ENCODE results near the gene PREX1.
A peak's percentile ranks its signal among the peaks of the same experiment; 100 is the strongest.
"Not testable (repeated sequence)": the region's sequence is repeated elsewhere in the genome, so short reads cannot be mapped to it uniquely, and the experiment has no call there.

Gene PREX1

DNA sequence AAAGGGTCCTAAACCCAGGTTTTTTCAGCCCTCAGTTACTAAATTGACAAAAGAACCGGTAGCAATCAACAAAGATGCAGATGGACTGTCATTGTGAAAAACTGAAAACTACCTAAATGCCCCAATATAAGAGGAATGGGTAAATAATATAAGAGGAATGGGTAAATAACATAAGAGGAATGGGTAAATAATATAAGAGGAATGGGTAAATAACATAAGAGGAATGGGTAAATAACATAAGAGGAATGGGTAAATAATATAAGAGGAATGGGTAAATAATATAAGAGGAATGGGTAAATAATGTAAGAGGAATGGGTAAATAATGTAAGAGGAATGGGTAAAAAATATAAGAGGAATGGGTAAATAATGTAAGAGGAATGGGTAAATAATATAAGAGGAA lies 15.7 kb downstream of the PREX1 start:
- not testable (repeated sequence) for DNase-seq (ENCODE audit: low spot score)

DNA sequence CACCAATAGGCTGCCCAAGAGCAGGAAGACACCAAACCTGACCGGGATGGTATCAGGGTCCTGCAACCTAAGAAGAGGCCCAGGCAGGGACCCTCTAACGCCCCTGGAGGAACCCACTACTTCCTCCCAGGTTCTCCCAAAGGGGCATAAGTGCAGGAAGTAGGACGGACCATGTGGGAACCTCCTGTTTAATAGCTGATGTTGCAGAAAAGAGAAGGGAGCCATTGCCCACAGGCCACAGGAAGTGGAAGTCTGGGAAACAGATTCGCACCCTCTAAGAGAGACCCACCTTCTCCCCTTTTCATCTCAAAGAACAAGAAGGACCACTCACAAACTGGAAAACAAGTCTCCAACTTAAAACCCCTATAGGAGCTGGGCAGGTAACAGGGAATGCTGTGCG lies 18.1 kb downstream of the PREX1 start:
- no peak for DNase-seq (ENCODE audit: low spot score)

DNA sequence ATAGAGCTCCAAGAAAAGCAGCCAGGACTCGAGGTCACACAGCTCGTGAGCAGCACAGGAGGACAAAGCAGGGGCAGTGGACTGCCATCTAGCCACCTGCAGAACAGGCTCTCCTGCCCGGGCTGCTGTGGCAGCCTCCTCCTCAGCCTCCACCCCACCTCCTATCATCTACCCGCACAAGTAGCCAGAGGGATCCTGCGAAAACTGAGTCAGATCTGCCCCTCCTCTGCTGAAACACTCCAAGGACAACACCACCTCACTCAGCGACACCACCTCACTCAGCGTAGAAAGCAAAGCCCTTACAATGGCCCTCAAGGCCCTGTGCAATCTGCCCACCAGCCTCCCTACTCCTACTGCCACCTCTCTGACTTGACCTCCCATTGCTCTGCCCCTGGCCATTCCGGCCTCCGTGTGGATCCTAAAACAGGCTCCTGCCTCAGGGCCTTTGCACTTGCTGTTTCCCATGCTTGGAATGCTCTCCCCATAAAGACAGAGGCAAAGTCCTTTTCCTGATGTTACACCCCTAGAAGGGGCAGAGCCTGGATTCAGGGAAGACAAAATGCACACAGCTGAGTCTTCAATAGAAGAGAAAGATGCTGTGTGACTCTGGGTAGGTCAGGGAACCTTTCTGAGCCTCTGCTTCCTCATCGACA lies 19.3 kb downstream of the PREX1 start:
- no peak for DNase-seq (ENCODE audit: low spot score)

DNA sequence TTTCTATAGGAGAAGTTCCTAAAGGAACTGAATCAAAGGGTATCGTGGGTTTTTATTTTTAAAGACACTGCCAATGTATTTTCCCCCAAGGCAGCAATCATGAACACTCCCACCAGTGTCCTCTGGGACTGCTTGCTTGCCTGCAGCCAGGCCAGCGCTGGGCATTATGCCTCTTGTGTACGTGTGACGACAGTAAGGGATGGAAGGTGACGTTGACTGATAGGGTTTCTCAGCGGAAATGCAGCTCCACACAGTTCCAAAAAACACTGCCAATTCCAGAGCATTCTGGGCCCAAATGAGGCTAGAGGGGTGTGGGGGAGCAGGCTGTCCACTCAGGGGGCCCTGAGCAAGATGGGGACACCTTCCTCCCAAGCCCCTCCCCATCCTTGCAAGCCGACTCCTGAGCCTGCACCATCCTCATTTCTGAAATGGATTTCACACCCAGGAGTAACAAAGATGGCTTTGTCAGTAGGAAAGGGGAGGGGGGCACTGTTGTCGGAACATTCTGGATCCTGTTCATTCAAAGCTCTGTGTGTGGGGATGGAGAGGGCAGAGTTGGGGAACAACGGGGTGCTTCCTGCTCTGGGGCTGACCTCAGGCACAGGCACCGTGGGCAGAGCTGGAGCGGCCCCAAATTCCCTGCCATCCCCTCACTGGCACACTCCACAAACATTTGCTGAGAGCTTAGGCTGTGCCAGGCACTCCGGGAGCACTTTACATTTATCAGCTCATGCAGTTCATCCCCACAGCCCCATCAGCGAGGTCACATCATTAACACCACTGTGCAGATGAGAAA lies 20.0 kb downstream of the PREX1 start:
- no peak for DNase-seq (ENCODE audit: low spot score)

DNA sequence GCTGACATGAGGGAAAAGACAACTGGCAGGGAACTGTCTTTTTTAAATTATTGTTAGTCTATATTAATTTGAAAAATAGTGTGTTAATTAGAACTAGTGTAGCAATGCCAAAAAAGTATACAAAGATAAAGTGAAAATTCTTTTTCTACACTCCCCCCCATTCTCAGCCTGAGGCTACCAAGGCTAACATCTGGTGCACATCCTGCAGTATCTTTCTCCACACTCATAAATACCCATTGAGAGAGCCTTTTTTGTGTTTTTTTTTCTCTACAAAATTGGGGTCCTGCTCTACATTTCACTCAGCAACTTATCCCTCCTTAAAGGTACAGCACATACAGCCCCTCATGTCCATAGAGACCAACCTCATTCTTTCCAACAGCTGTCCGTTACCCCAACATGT lies 20.7 kb downstream of the PREX1 start:
- no peak for DNase-seq (ENCODE audit: low spot score)

DNA sequence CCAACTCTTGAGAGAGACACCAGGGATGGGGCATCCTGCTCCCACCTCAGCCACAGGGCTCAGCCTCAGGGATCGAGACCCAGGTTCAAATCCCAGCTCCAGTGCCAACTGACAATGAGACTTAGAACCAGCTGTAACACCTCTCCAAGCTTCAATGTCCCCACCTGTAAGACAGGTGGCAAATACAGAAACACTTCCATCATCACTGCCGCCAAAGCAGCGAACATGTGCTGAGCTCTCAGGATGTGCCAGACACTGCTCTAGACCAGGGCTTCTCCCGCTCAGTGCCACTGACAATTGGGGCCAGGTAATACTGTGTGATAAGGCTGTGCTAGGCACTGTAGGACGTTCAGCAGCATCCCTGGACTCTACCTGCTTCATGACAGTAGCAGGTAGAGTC lies 22.1 kb downstream of the PREX1 start:
- no peak for DNase-seq (ENCODE audit: low spot score)

DNA sequence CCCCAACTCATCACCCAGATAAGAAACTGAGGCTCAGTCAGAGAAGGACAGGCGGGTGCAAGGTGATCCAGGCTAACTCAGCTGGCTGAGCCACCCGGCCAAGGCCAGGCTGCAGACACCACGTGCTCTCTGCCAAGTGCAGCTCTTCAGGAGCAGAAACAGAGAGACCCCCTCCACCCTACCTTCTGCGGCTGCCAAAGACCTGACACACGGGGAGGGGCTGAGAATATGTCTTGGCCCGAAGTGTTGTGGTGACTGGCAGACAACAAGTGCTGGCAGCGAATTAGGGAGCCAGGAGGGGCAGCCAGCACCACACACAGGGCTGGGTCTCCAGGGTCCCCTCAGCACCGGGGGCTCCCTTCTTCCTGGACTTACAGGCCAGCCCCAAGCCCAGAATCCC lies 22.5 kb downstream of the PREX1 start:
- no peak for DNase-seq (ENCODE audit: low spot score)

DNA sequence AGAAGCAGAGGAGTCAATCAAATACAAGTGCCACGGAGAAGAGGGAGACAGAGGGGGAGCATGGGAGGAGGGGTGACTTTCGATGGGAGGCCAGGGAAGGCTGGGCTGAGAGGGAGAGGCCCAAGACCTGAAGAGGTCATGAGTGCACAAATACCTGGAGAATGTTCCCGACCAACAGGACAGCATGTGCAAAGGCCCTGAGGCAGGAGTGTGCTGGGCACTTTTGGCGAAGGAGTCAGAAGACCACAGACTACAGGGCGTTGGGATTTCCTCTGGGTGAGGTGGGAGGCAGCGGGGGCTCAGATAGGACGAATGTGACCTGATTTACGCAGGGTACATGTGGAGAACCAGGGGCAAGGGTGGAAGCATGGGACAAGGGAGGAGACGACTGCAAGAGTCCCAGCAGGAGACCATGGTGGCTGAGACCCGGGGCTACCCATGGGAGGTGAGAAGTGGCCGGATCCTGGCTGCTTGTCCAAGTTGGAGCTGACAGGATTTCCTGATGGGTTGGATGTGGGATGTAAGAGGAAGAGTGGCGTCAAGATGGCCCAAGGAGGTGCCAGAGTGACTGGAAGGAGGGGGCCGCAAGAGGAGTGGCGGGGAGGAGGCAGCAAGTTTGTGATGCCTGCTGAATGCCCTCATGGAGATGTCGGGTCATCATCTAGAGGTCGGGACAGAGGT lies 23.4 kb downstream of the PREX1 start:
- DNase-seq (ENCODE audit: low spot score) = peak; percentile 84

DNA sequence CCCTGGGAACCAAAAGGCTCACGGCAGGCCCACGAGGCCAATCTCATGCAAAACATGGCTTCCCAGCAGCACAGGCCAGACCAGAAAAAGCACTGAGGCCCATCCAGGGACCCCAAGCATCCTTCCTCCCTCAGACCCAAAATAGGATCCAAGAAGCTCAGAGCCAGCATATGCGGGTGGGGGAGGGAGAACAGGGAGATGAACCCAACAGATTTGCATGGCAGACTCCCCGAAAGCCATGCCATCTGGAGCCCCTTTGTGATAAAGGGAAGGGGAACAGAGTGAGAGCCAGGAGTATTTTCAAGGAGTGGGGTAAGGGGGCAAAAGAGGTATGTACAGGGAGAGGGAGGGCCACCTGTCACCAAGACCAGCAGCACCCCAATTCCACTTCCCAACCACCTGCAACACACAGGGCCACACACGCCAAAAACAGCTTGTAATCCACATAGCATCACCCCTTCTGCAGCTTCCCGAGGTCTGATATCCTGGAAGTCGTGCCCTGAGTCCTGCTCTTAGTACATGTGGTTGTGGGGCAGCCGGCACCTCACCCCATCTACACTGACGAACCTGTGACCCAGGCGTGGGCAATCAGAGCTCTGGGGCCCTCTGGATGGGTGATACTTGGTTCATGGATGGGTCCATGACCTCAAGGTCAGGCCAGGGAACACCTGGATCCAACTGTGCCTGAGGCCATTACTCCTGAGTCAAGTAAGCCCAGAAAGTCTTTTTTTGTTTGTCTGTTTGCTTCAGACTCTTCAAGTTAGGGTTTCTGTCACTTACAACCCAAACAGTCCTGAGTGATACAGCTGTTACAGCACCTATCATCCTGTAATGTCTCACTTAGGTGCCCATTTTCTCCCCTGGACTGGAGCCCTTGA lies 24.4 kb downstream of the PREX1 start:
- no peak for DNase-seq (ENCODE audit: low spot score)

DNA sequence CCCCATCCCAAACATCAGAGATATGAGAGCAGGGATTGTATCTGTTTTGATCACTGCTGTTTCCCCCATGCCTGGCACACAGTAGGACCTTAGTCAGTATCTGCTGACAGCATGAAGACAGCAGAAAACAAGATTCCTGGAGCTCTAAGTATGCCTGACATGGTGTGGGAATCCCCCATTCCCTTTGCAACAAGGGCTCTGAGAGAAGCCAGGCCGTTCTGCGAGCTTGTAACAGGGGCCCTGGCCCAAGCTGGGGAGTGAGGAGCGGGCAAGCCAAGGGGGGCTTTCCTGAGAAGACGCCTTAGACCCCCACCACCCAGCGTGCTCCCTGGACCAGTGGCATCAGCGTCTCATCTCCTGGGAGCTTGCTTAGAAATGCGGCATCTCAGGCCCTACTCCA lies 25.2 kb downstream of the PREX1 start:
- no peak for DNase-seq (ENCODE audit: low spot score)

DNA sequence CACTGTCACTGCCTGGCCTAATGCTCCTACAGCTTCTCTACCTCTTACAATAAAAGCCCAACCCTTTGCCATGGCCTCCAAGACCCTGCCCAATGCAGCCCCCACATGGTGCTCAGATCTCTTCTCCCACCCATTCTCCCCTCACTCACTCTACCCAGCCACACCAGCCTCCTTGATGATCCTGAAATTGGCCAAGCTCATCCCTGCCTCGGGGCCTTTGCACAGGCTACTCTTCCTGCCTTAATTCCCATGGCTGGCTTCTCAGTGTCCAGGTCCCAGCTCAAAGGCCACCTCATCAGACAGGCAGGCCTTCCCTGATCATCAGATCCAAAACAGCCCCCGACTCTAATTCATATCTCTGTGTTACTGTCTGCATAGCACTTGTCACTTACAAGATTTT lies 25.6 kb downstream of the PREX1 start:
- DNase-seq (ENCODE audit: low spot score) = no peak

DNA sequence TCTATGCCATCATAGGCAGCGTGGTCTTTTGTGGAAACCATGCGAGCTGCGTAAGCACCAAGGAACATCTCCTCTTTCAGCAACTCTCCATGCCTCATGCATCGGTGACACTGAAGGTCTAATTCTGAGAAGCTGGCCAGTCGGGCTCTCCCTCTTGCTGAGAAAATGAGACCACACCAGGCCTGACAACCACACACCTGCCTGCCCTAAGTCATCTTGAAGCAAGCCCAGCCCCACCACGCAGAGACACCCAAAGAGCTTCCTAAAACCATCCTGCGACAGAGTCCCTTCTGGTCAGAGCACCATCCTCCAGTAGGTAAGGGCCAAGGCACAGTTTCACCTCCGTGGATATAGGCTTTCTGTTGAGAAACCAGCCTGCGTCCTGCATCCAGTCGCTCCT lies 26.6 kb downstream of the PREX1 start:
- no peak for DNase-seq (ENCODE audit: low spot score)

DNA sequence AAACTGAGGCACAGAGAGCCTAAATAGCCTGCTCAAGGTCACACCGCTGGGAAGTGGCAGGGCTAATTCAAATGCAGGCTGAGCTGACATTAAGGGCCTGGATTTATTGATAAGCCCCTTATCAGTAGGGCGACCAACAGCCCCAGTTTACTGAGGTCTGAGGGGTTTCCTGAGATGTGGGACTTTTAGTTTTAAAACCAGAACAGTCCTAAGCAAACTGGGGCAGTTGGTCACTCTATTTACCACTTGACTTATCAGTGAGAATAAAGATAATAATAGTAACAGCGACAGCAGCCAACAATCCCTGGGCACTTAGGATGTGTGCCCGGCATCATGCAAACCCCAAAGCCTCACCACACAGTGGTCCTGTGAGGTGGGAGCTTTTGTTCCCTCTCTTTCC lies 27.6 kb downstream of the PREX1 start:
- no peak for DNase-seq (ENCODE audit: low spot score)

DNA sequence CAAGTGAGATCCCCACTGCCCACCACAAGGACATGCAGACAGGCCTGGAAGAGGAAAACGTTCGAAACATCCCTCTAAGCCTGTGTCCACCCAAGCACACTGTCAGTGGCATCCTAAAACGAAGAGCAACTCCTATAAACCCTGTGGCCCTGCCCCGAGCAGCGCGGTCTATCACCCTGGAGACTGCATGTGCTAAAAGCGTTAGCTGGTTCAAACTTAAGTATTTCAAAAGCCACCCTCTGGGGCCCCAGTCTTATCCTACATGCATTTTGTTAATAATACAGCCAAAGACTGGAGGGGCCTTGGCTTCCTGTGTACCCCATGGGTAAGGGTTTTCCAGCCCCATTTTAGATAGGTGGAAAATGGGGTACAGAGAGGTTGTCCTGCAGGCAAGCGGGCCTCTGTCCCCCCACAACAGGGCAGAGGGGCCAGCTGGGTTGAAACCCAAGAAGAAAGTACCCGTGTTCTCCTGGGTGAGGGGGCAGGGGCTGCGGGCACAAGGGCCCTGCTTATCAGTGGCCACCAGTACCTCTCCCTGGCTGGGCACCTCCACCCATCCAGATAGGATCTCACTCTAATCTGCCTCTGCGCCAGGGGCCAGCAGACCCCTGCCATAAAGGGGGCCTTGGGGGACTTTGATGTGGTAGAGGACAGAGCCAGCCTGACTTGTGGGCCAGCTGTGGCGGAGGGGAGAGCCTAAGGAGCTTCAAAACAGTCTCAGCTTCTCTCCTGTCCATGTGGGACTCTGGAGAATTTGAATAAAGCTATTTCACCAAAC lies 28.3 kb downstream of the PREX1 start:
- no peak for DNase-seq (ENCODE audit: low spot score)

DNA sequence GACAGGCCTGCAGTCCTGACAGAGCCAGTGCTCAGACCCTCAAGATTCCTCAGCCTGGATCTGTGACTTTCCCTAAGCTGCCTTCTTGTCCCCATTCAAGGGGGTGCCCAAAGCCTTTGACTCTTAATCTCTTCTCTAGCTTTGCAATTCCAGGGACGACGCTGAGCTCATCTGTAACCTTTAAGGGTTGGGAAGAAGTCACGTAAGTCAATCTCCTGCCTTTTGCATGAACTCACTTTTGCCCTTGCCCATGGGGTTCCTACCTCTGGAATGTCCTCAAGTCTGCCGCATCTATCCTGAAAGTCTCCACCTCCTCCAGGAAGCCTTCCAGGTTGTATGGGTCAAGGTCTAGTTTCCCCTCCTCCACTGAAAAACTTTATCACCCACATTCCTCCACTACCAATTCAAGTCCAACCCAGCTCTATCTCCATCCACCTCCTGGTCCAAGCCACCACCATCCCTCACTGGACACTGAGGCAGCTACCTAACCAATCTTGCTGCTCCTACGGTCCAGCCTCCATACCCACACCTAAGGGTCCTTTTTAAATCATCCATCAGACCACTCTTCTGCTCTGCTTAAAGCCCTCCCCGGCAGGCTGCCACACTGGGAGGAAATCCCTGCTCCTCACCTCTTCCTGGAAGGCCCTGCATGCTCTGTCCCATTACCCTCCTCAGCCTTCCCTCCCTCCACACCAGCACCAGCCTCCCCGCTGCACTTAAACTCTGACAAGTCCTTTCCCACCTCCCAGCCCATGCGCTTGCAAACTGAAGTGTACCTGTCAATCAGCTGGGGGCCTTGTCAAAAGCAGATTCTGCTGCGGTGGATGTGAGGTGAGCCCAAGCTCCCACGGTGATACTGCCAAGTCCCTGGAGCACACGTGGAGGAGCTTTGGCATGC lies 29.7 kb downstream of the PREX1 start:
- DNase-seq (ENCODE audit: low spot score) = no peak

DNA sequence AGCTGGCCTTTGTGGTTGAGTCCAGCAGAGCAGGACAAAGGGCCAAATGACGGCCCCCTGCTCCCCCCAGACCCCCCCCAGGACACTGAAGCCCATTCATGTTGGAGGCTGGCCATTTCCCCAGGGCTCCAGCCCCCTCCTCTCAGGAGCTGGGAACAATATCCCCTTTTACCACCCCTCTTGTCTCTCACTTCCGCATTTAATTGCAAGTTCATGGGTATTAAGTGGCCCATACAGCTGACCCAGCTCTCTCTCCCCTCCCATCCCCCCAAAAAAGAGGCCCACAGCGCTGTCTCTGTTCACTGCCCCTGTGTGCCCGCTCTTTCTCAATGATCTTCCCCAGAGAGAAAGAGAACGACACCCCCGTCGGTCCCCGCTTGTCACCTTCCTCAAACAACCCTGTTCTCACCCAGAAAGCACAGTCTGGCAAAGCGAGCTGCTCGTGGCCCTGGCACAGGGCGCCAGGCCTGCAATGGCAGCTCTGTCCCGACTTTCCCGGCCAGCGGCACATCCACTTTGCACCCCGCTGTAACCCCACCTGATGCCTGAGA lies 30.4 kb downstream of the PREX1 start:
- no peak for DNase-seq (ENCODE audit: low spot score)

DNA sequence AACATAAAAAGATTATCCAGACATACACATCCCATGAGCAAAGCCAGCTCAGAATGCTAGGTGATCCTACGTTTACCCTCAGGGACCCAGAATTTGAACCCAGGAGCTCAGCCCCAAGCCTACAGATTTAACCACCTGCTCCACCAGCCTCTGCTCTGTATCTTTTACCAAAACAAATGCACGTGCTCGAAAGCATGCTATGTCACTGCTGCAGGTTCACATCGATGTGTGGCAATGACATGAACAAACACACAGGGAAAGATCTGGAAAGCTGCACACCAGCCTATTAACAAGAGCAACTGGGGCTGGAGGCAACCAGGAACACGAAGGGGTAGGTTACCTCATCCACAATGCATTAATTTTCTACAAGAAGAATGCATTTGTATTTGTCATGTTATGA lies 32.1 kb downstream of the PREX1 start:
- no peak for DNase-seq (ENCODE audit: low spot score)

DNA sequence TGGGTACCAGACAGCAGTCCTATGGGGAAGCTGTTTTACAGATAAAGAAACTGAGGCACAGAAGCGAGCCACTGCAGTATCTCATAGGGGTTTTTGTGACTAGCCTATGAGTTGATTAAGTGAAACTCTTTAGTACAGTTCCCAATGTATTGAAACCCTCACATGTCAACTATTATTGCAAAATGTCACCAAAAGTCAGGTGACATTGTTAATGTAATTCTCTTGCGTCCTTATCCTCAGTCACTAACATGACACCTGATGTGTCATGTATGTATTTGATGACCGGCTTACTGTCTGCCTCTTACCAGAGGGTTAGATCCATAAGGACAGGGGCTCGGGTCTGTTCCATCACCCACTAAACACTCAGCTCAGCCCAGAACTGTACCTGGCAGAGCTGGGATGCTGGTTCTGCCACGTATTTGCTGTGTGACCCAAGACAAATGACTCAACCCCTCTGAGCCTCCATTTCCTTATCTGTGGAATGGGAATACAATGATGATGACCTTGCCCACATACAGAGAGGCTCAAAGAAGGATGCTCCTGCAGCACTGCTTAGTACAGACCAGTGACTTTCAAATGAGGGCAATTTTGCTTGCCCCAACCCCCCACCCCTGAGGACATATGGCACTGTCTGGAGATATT lies 32.9 kb downstream of the PREX1 start:
- DNase-seq (ENCODE audit: low spot score) = no peak

DNA sequence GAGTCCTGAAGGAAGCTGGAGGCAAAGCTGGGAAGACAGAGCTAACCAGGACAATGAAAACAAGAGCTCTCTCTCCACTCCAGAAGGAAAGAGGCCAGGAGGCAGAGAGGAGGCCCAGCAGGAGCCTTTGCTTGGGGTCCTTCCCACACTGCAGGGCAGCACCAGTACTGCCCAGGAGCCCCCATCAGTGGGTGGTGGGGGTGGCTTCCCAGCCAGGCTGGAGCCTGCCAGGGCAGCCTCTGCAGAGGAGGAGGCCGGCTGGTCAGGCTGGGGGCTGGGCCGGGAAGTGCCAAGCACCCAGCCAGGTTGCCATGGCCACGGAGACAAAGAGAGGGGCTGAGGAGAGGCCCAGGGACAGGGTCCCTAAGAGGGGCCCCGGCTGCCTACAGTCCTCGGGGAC lies 33.4 kb downstream of the PREX1 start:
- DNase-seq (ENCODE audit: low spot score) = no peak

DNA sequence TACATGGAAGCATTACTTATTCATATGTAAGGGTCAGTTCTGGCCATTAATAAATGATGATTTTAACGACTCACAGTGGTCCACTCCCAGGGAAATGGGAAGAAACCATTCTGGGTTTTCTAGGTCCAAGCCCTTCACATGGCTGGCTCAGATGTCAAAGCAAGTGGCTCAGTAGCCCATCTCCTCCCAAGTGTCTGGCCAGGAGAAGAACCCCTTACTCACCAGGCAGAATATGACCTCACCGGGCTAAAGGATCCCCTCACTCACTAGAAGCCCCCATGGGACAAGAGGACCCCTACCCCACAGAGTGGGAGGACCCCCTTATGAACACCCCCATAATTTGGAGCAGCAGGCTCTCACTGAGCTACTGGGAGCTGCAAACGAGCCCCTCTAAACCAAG lies 34.0 kb downstream of the PREX1 start:
- DNase-seq (ENCODE audit: low spot score) = no peak
